Glomerular visceral epithelial cell (primary cell): ENCODE data around the gene PFKFB3.
"Not testable (repeated sequence)": the region's sequence is repeated elsewhere in the genome, so short reads cannot be mapped to it uniquely, and the experiment has no call there.

Experiments
- DNase-seq: peaks from one replicate; pipeline ENCODE4 v3.0.0-alpha.2; 2016; ENCODE audit errors: extremely low spot score

Gene PFKFB3

DNA sequence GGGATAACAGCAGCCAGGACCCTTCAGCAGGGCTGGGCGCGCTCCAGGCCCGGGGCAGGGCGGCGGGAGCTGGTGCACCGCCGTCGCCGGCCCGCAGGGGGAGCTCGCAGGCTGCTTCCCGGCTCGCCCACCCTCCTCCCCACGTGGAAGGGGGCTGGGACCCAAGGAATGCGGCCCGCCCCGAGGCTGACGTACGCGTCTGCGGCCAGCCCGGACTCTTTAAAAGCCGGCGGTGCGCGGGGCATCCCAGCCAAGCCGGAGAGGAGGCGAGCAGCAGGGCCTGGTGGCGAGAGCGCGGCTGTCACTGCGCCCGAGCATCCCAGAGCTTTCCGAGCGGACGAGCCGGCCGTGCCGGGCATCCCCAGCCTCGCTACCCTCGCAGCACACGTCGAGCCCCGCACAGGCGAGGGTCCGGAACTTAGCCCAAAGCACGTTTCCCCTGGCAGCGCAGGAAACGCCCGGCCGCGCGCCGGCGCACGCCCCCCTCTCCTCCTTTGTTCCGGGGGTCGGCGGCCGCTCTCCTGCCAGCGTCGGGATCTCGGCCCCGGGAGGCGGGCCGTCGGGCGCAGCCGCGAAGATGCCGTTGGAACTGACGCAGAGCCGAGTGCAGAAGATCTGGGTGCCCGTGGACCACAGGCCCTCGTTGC lies at the start of gene PFKFB3:
TSS of gene PFKFB3 (plus strand) at position 249 of the 647 bp plus-strand sequence. CDS start at position 578, 329 bp downstream.
- DNase-seq = peak; percentile 98

- no peak for DNase-seq
Observed at GRCh38 chr10:6153845-6154244, 48.9 kb upstream of the PFKFB3 start.

GRCh38 chr10:6154566-6154965 lies 48.2 kb upstream of the PFKFB3 start:
- DNase-seq = no peak

DNA sequence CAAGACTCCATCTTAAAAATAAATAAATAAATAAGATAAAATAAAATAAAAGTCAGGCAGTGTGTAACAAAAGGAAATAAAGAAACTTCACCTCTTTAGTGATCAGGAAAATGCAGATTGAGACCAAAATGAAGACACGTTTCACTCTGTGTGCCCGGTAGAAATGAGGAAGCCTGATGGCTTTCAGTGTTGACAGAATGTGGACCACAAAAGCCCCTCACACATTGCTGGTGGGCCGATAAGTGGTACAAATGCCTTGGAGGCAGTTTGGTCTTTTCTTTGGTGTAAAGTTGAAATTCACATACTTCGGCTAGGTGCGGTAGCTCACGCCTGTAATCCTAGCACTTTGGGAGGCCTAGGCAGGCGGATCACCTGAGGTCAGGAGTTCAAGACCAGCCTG lies 44.5 kb upstream of the PFKFB3 start:
- DNase-seq = no peak

GRCh38 chr10:6161921-6162320 lies 40.8 kb upstream of the PFKFB3 start:
- DNase-seq = no peak

- DNase-seq = no peak
Observed at GRCh38 chr10:6162589-6163356, 40.0 kb upstream of the PFKFB3 start.

DNA sequence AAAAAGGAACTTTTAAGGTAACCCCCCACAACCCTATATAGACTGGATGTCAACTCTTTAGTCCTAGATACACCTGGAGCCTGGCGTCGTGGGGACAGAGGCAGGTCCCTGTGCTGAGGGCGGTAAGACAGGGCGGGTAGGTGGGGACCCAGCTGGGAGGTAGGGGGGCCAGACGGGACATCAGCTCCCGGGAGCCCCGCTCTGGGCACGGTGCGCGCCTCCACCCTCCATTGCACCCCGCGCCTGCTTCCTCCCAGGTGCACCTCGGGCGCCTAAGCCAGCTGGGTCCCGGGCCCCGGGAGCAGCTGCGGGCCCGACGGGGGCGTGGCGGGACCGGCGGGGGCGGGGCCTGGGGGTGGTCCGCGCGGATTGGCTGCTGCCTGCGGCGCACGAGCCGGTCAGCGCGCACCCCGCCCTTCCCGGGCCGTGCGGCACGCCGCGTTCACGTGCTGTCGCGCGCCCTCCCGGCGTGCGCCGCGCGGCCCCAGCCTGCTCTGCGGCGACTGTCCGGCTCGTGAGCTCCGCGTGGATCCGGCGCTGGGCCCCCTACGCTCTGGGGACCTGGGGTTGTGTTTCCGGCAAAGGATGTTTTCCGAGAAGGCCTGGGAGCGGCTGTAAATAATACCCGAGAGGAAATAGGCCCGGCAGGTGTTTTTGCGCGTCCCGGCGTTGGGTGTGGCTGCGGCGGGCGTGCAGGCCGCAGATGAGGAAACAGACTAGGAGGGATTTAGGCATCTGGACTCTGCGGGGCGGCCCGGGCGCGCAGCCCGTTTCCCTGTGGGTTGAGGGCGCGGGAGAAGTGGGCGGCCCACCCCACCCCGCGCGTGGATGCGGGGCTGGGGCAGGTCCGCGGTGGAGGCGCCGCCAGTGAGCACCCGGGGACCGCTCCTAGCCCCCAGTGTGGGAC lies 39.1 kb upstream of the PFKFB3 start:
- peak; percentile 89 for DNase-seq

- DNase-seq = no peak
Observed at GRCh38 chr10:6164271-6165095, 38.2 kb upstream of the PFKFB3 start.

GRCh38 chr10:6165221-6165725 lies 37.5 kb upstream of the PFKFB3 start:
- no peak for DNase-seq

DNA sequence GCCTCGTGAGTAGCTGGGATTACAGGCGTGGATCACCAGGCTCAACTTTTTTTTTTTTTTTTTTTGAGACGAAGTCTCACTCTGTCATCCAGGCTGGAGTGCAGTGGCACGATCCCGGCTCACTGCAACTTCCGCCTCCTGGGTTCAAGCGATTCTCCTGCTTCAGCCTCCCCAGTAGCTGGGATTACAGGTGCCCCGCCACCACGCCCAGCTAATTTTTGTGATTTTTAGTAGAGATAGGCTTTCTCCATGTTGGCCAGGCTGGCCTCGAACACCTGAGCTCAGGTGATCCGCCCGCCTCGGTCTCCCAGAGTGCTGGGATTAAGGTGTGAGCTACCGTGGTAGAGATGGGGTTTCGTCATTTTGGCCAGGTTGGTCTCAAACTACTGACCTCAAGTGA lies 36.8 kb upstream of the PFKFB3 start:
- not testable (repeated sequence) for DNase-seq

GRCh38 chr10:6167456-6167855 lies 35.3 kb upstream of the PFKFB3 start:
- no peak for DNase-seq

GRCh38 chr10:6168084-6168483 lies 34.6 kb upstream of the PFKFB3 start:
- no peak for DNase-seq

DNA sequence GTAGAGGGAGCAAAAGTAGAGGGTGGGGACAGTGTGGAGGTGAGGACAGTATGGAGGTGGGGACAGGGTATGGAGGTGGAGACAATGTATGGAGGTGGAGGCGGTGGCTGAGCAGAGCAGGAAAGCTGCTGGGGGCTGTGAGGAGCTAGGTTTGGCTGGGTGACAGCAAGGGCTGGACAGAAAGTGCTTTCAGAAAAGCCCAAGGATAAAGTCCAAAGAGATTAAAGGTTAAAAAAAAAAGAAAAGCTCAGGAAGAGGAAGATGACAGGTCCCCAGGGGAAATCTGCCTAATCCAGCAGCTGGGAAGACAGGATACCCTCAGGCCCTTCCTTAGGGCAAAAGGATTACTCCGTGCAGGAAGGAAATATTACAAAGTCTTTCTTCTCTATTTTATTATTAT lies 32.1 kb upstream of the PFKFB3 start:
- DNase-seq = no peak

DNA sequence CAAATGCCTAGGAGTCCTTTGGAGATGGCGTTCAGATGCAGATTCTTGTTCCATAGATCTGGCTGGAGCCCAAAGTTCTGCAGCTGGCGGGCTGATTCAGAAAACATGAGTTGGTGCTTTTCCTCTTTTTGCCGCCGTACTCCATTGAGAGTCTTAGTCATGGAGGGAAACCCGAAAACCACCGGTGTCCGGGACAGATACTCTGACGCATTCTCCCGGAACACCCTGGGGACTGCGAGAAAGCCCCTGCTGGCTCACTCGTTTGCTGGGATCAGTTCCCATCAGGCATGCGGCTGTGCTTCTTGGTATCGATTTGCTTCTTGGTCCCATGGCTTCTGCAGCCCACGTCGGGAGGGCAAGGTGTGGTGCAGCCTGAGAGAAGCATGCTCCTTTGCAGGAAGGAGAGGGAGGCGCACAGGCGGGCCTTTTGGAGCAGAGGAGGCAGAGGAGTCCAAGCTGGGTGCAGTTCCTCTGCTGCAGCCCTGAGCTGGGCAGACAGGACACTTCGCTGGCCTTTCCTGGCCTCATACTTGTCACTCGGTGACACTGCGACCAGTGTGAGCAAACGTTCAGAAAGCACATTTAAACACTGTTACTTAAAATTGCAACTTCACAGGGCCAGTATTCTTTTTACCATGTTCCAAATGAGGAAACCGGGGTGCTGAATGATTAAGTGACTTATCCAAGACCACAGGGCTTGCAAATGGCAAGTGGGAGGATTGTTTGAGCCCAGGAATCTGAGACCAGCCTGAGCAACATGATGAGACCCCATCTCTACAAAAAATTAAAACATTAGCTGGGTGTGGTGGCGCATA lies 30.6 kb upstream of the PFKFB3 start:
- no peak for DNase-seq

DNA sequence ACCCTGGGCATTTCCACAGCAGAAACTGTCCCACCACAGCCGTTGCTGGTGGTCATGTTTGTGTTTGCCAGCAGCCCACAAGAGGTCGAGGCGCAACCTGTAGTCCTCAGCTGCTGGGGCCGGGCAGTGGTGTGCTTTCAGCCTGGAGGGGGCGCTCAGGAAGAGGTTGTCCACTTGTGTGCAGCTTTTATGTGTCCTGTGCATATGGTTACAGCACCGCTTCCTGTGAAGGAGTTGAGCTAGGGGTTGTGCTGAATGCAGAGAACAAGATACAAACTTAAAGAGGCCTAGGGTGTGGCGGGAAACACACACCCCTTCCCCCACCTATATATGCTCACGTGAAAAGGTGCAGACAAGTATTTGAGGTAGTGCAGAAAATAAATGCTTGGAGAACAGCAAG lies 29.5 kb upstream of the PFKFB3 start:
- DNase-seq = no peak

- no peak for DNase-seq
Observed at GRCh38 chr10:6174201-6174874, 28.4 kb upstream of the PFKFB3 start.

DNA sequence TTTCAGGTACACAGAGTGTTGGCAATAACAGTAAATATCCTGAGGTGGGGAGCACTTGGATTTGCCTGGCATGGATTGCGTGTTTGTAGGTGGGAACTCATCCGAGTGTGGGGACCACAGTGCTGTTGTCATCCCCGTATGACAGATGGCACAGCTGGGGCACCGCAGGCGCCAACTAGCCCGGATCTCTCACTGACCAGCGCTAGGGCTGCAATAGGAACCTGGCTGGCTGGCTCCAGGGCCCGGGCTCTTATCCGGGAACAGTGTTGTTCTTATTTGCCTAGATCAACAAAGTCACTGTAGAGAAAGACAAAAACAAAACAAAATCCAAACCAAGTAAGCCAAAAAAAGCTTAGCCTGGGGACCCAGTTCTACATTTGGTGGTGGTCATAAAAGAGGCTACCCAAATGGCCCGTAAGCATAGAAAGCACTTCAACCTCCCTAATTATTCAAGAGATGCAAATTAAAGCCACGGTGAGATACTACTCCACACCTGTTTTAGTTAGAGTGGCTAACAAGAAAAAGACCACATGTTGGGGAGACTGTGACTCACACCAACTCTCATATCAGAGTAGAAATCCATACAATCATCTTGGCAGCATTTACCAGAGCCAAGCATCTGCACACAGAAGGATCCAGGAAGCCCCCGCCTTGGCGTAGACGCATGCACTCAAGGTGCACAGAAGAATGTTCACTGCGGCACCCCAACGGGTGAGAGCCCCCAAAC lies 27.2 kb upstream of the PFKFB3 start:
- no peak for DNase-seq

- peak; percentile 68 for DNase-seq
Observed at GRCh38 chr10:6176691-6177231, 26.0 kb upstream of the PFKFB3 start.

DNA sequence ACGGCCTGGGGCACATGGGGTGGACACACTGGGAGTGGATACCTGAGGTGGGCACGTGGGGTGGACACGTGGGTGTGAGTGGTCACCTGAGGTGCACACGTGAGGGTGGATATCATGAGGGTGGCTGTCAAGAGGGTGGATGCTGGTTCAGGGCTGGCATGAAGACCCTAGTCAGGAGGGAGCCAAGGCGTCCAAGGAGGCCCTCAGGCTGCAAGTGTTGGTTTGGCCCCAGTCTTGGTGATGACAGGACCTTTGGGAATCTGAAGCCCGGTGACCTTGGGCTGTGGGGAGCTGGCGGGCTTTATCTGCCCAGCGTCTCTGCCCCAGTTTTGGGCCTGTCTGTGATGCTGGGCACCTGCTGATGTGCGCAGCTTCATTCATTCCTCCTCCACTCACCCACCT lies 24.9 kb upstream of the PFKFB3 start:
- no peak for DNase-seq
